A673 (cell line): ENCODE data around the gene EPB41L4A. TPM values are rescaled to one million over a fixed set of nuclear protein-coding genes. Genes with fewer than 3 reads are reported as not detected.

Source experiments
- BruUV-seq: library from RNA; stranded (reverse); fragments of 400-500 nt; replicated peaks from 2 replicates; lab custom pipeline; 2021; lab: Mats Ljungman, UMichigan
- CTCF ChIA-PET: fragments of 300-600 bp; sonication (Branson Sonifier 250); formaldehyde crosslinking; loops from one replicate; lab custom pipeline; 2022; ENCODE audit warnings: antibody characterized with exemption; lab: Charles Lee
- POLR2A ChIA-PET: fragments of 300-600 bp; sonication (Branson Sonifier 250); formaldehyde crosslinking; loops from one replicate; lab custom pipeline; 2022; ENCODE audit warnings: antibody characterized with exemption; ENCODE audit not compliant: low non-redundant PET; lab: Charles Lee
- DNase-seq: peaks from one replicate; pipeline ENCODE4 v3.0.0-alpha.2; 2015; ENCODE audit warnings: low spot score
- H3K27ac ChIP-seq: fragments of 200-600 bp; sonication (generic); 2 replicates; pipeline ENCODE4 v1.5.1; 2016; ENCODE audit warnings: mixed run types, low read depth, mild to moderate bottlenecking, mixed read lengths, antibody characterized with exemption, low read length; ENCODE audit not compliant: poor library complexity, severe bottlenecking
- H3K27me3 ChIP-seq: fragments of 200-600 bp; sonication (generic); replicated peaks from 2 replicates; pipeline ENCODE4 v1.6.1; 2017; ENCODE audit warnings: mixed run types, low read depth, mild to moderate bottlenecking, mixed read lengths, antibody characterized with exemption, low read length; ENCODE audit not compliant: insufficient read depth, poor library complexity
- H3K36me3 ChIP-seq: fragments of 200-600 bp; sonication (generic); 2 replicates; pipeline ENCODE4 v1.6.1; 2016; ENCODE audit warnings: mixed run types, mild to moderate bottlenecking, mixed read lengths, antibody characterized with exemption, low read length; ENCODE audit not compliant: insufficient read depth, poor library complexity, severe bottlenecking
- H3K4me1 ChIP-seq: fragments of 200-600 bp; sonication (generic); 2 replicates; pipeline ENCODE4 v1.6.1; 2017; ENCODE audit warnings: mixed run types, mild to moderate bottlenecking, mixed read lengths, antibody characterized with exemption, low read length; ENCODE audit not compliant: insufficient read depth, poor library complexity, severe bottlenecking
- H3K4me3 ChIP-seq: fragments of 200-600 bp; sonication (generic); 2 replicates; pipeline ENCODE4 v1.5.1; 2016; ENCODE audit warnings: low read depth, mixed run types, mild to moderate bottlenecking, mixed read lengths, low read length; ENCODE audit not compliant: poor library complexity, severe bottlenecking
- H3K9me3 ChIP-seq: fragments of 200-600 bp; sonication (generic); 2 replicates; pipeline ENCODE4 v1.6.1; 2016; ENCODE audit warnings: mixed run types, low read depth, mild to moderate bottlenecking, mixed read lengths, antibody characterized with exemption, low read length; ENCODE audit not compliant: poor library complexity, severe bottlenecking
- EZH2 ChIP-seq: fragments of 200-600 bp; sonication (generic); IDR thresholded peaks from 2 replicates; pipeline ENCODE4 v1.6.1; 2017; ENCODE audit warnings: borderline replicate concordance, low read depth, mild to moderate bottlenecking, mixed read lengths, antibody characterized with exemption, low read length; ENCODE audit not compliant: poor library complexity, severe bottlenecking
- intact Hi-C: fragments of 100-400 bp; cut with micrococcal nuclease; formaldehyde crosslinking; loops from one replicate; pipeline ENCODE4 v1.10.0; 2022; ENCODE audit not compliant: unreplicated experiment
- total RNA-seq: library from RNA; stranded (reverse); gene quantifications from 2 replicates; pipeline ENCODE4 v1.2.3, GENCODE V29; 2021
- TF ChIP-seq, protein P1 (sequence below): fragments of 300-800, 200-600 bp; sonication (generic); conservative IDR thresholded peaks from 2 replicates; pipeline ENCODE4 v1.5.1; 2017; ENCODE audit warnings: low read depth, mild to moderate bottlenecking, antibody characterized with exemption, low read length, moderate library complexity, mixed read lengths

EPB41L4A gene
- total RNA-seq, 1 experiment from 2014 or later: not detected

- BruUV-seq: no TSS peak
- CTCF ChIA-PET: no interaction called here
- intact Hi-C loops: loop anchor here (10.0 kb wide), 1 partner anchor 554 kb away; no protein-coding TSS in a partner anchor
These were observed 217.9 kb downstream of the EPB41L4A start for GRCh38 chr5:112201141-112201540.

GRCh38 chr5:112200131-112200530 lies 218.9 kb downstream of the EPB41L4A start:
- BruUV-seq: no TSS peak
- Histone ChIP-seq H3K4me1 (no peaks in the 10 kb centered on the region), H3K9me3 (no peaks in the 10 kb centered on the region), H3K27ac (no peak overlapping the region), H3K4me3 (no peak overlapping the region), H3K27me3 (peaks cover 54% of the 10 kb centered on the region), H3K36me3 (no peaks in the 10 kb centered on the region)
- intact Hi-C loops: loop anchor here (10.0 kb wide), 1 partner anchor 555 kb away; no protein-coding TSS in a partner anchor
- POLR2A ChIA-PET: no interaction called here
- TF ChIP-seq EZH2: no peak
- TF ChIP-seq, protein P1, sequence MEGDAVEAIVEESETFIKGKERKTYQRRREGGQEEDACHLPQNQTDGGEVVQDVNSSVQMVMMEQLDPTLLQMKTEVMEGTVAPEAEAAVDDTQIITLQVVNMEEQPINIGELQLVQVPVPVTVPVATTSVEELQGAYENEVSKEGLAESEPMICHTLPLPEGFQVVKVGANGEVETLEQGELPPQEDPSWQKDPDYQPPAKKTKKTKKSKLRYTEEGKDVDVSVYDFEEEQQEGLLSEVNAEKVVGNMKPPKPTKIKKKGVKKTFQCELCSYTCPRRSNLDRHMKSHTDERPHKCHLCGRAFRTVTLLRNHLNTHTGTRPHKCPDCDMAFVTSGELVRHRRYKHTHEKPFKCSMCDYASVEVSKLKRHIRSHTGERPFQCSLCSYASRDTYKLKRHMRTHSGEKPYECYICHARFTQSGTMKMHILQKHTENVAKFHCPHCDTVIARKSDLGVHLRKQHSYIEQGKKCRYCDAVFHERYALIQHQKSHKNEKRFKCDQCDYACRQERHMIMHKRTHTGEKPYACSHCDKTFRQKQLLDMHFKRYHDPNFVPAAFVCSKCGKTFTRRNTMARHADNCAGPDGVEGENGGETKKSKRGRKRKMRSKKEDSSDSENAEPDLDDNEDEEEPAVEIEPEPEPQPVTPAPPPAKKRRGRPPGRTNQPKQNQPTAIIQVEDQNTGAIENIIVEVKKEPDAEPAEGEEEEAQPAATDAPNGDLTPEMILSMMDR: no peak
- CTCF ChIA-PET: no interaction called here
- no peak for DNase-seq

More at GRCh38 chr5:112201141-112201540, 217.9 kb downstream of the EPB41L4A start:
- Histone ChIP-seq H3K27me3 (peaks cover 46% of the 10 kb centered on the region), H3K4me1 (no peaks in the 10 kb centered on the region), H3K4me3 (no peak overlapping the region), H3K27ac (no peak overlapping the region), H3K9me3 (no peaks in the 10 kb centered on the region), H3K36me3 (no peaks in the 10 kb centered on the region)
- POLR2A ChIA-PET: no interaction called here
- no peak for DNase-seq
- TF ChIP-seq, protein P1: no peak
- no peak for TF ChIP-seq EZH2

DNA sequence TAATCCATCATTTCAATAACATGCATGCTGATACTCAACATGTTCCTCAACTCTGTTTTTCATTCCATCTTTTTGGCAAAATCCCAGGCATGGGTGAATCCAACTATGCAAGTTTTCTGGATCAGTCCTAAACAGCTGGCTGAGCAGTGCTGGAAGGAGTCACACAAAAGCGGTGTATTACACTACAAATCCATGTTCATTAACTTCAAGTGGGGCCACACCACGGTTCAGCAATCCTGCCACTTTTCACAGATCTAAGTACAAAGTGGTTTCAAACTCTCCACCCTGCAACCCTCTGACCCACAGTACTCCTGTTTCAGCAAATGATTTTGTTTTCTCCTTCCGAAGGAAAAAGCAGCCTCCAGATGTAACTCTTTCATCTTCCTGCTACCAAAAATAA lies 222.5 kb downstream of the EPB41L4A start:
- Histone ChIP-seq H3K4me1 (no peaks in the 10 kb centered on the region), H3K36me3 (no peaks in the 10 kb centered on the region), H3K4me3 (no peak overlapping the region), H3K9me3 (no peaks in the 10 kb centered on the region), H3K27me3 (peaks cover 69% of the 10 kb centered on the region), H3K27ac (no peak overlapping the region)
- no TSS peak for BruUV-seq
- no peak for DNase-seq
- ChIA-PET POLR2A (no interaction called here), CTCF (no interaction called here)
- intact Hi-C loops: no loop called here
- no peak for TF ChIP-seq EZH2
- TF ChIP-seq, protein P1: no peak
